HG03135 (cell line): ENCODE results near the gene EREG.
A peak's percentile ranks its signal among the peaks of the same experiment; 100 is the strongest.
"Not testable (repeated sequence)": the region's sequence is repeated elsewhere in the genome, so short reads cannot be mapped to it uniquely, and the experiment has no call there.

Experiments used
- ATAC-seq: cut with Tn5 transposase; IDR thresholded peaks from one replicate; pipeline ENCODE4 v1.9.1; 2021; ENCODE audit warnings: mild to moderate bottlenecking, moderate library complexity; ENCODE audit not compliant: unreplicated experiment

The EREG gene

GRCh38 chr4:74340421-74340820 lies 24.5 kb upstream of the EREG start:
- ATAC-seq: not testable (repeated sequence)

- ATAC-seq: no peak
These were observed 20.9 kb upstream of the EREG start for GRCh38 chr4:74344031-74344430.

- ATAC-seq: no peak
These were observed 11.1 kb upstream of the EREG start for GRCh38 chr4:74353858-74354257.

GRCh38 chr4:74357965-74358364 lies 7.0 kb upstream of the EREG start:
- ATAC-seq: no peak

GRCh38 chr4:74361671-74362070 lies 3.3 kb upstream of the EREG start:
- ATAC-seq: no peak

GRCh38 chr4:74362347-74362746 lies 2.6 kb upstream of the EREG start:
- no peak for ATAC-seq

- ATAC-seq: no peak
These were observed 691 bp upstream of the EREG start for GRCh38 chr4:74364256-74364651.

GRCh38 chr4:74365761-74366160 lies 816 bp downstream of the EREG start:
- ATAC-seq: no peak

- ATAC-seq: peak; percentile 45
These were observed 1.5 kb downstream of the EREG start for GRCh38 chr4:74366367-74366911.

GRCh38 chr4:74367656-74368290 lies 2.8 kb downstream of the EREG start:
- no peak for ATAC-seq

GRCh38 chr4:74368596-74368995 lies 3.7 kb downstream of the EREG start:
- ATAC-seq: no peak

- ATAC-seq: no peak
These were observed 4.9 kb downstream of the EREG start for GRCh38 chr4:74369855-74370254.

- peak; percentile 58 for ATAC-seq
These were observed 6.0 kb downstream of the EREG start for GRCh38 chr4:74370912-74371311.

GRCh38 chr4:74374128-74374527 lies 9.2 kb downstream of the EREG start:
- no peak for ATAC-seq

- ATAC-seq: no peak
These were observed 9.8 kb downstream of the EREG start for GRCh38 chr4:74374561-74375327.

- ATAC-seq: no peak
These were observed 11.0 kb downstream of the EREG start for GRCh38 chr4:74375824-74376426.

- no peak for ATAC-seq
These were observed 12.0 kb downstream of the EREG start for GRCh38 chr4:74376888-74377483.

- ATAC-seq: no peak
These were observed 12.8 kb downstream of the EREG start for GRCh38 chr4:74377714-74378113.

- no peak for ATAC-seq
These were observed 13.6 kb downstream of the EREG start for GRCh38 chr4:74378573-74378972.

GRCh38 chr4:74379912-74380311 lies 15.0 kb downstream of the EREG start:
- ATAC-seq: no peak

GRCh38 chr4:74385386-74385785 lies 20.4 kb downstream of the EREG start:
- ATAC-seq: no peak
